PC-3 (cell line): ENCODE results near the gene LMO7. TPM values are rescaled to one million over a fixed set of nuclear protein-coding genes. Genes with fewer than 3 reads are reported as not detected.

Experiments used
- ATAC-seq: fragments of 200-7000 bp; cut with Tn5 transposase; 2 replicates; pipeline ENCODE4 v1.9.1; 2020; ENCODE audit warnings: mild to moderate bottlenecking, moderate library complexity
- BruUV-seq: library from RNA; stranded (reverse); fragments of 400-500 nt; replicated peaks from 2 replicates; lab custom pipeline; 2021; lab: Mats Ljungman, UMichigan
- CTCF ChIA-PET: fragments of 300-600 bp; sonication (Branson Sonifier 250); formaldehyde crosslinking; loops from one replicate; lab custom pipeline; 2022; ENCODE audit warnings: antibody characterized with exemption; lab: Charles Lee
- POLR2A ChIA-PET: fragments of 300-600 bp; sonication (Branson Sonifier 250); formaldehyde crosslinking; loops from one replicate; lab custom pipeline; 2022; ENCODE audit warnings: antibody characterized with exemption; ENCODE audit not compliant: unreplicated experiment; lab: Charles Lee
- DNase-seq: peaks from one replicate; pipeline ENCODE4 v3.0.0-alpha.2; 2015
- H2AFZ ChIP-seq: fragments of 300-600 bp; sonication (generic); 2 replicates; pipeline ENCODE4 v1.6.0; 2016; ENCODE audit warnings: antibody characterized with exemption, low read length
- H3F3A ChIP-seq: fragments of 300-600 bp; sonication (generic); one replicate; pipeline ENCODE4 v1.6.0; 2017; ENCODE audit warnings: antibody characterized with exemption, low read length, control low read depth, mild to moderate bottlenecking; ENCODE audit not compliant: unreplicated experiment
- H3K27ac ChIP-seq: fragments of 300-600 bp; sonication (generic); 2 replicates; pipeline ENCODE4 v1.5.1; 2016; ENCODE audit warnings: mild to moderate bottlenecking, low read length
- H3K27me3 ChIP-seq: fragments of 300-600 bp; sonication (generic); 2 replicates; pipeline ENCODE4 v1.6.1; 2016; ENCODE audit warnings: low read length, mixed read lengths
- H3K36me3 ChIP-seq: fragments of 300-600 bp; sonication (generic); 2 replicates; pipeline ENCODE4 v1.6.1; 2016; ENCODE audit warnings: low read depth, mixed run types, low read length, mixed read lengths
- H3K4me1 ChIP-seq: fragments of 300-600 bp; sonication (generic); 2 replicates; pipeline ENCODE4 v1.5.1; 2016; ENCODE audit warnings: low read length; ENCODE audit not compliant: insufficient read depth
- H3K4me2 ChIP-seq: fragments of 300-600 bp; sonication (generic); 2 replicates; pipeline ENCODE4 v1.6.0; 2016; ENCODE audit warnings: low read length
- H3K4me3 ChIP-seq: fragments of 300-600 bp; sonication (generic); 2 replicates; pipeline ENCODE4 v1.5.1; 2016; ENCODE audit warnings: mild to moderate bottlenecking, low read length, mixed read lengths
- H3K79me2 ChIP-seq: fragments of 300-600 bp; sonication (generic); 2 replicates; pipeline ENCODE4 v1.6.1; 2017; ENCODE audit warnings: low read length, mixed read lengths
- H3K9ac ChIP-seq: fragments of 300-600 bp; sonication (generic); 2 replicates; pipeline ENCODE4 v1.6.0; 2016; ENCODE audit warnings: mild to moderate bottlenecking, low read length
- H3K9me2 ChIP-seq: fragments of 300-600 bp; sonication (generic); replicated peaks from 2 replicates; pipeline ENCODE4 v1.6.1; 2016; ENCODE audit warnings: mixed run types, low read length, mixed read lengths
- H3K9me3 ChIP-seq: fragments of 300-600 bp; sonication (generic); 2 replicates; pipeline ENCODE4 v1.6.1; 2016; ENCODE audit warnings: low read length, mixed read lengths
- H4K20me1 ChIP-seq: fragments of 300-600 bp; sonication (generic); 2 replicates; pipeline ENCODE4 v1.6.1; 2016; ENCODE audit warnings: low read length, mixed read lengths
- CTCF ChIP-seq: fragments of 300-600 bp; sonication (generic); conservative IDR thresholded peaks from 2 replicates; pipeline ENCODE4 v1.5.1; 2017; ENCODE audit warnings: antibody characterized with exemption, low read depth, mild to moderate bottlenecking, low read length
- EZH2 ChIP-seq: fragments of 300-600 bp; sonication (generic); IDR thresholded peaks from one replicate; pipeline ENCODE4 v1.6.1; 2017; ENCODE audit warnings: antibody characterized with exemption, mild to moderate bottlenecking, low read length; ENCODE audit not compliant: unreplicated experiment
- EZH2phosphoT487 ChIP-seq: fragments of 300-600 bp; sonication (generic); IDR thresholded peaks from 2 replicates; pipeline ENCODE4 v1.6.1; 2018; ENCODE audit warnings: mild to moderate bottlenecking, antibody characterized with exemption, low read length, borderline replicate concordance
- intact Hi-C: fragments of 100-400 bp; cut with micrococcal nuclease; formaldehyde crosslinking; loops from 2 replicates; pipeline ENCODE4 v1.9.0; 2023
- total RNA-seq: library from RNA; depleted of rRNA; stranded (reverse); fragments of >200 nt; gene quantifications from 2 replicates; pipeline ENCODE4 v1.2.3, GENCODE V29; 2014

Gene LMO7
- total RNA-seq, 1 experiment from 2014 or later = 83.6 TPM

DNA sequence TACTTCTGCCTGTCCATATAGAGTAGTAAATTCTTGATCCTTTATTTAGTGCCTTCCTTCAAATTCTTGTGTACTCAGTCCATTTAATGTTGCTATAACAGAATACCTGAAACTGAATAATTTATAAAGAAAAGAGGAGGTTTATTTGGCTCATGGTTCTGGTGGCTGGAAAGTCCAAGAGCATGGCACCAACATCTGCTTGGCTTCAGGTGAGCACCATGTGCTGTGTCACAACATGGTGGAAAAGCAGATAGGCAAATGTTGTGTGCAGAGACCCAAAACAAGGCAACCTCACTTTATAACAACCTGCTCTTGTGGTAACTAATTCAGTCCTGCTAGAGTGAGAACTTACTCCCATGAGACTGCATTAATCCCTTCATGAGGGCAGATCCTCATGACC lies 195.3 kb downstream of the LMO7 start:
- no peaks in the 10 kb centered on the region for H3K9me2 ChIP-seq
- H3K36me3 ChIP-seq = peaks cover 14% of the 10 kb centered on the region; the same call in 1 of the 2 replicates
- no peak for DNase-seq
- no peaks in the 10 kb centered on the region for H3K4me1 ChIP-seq
- no peak overlapping the region for H3K4me3 ChIP-seq
- POLR2A ChIA-PET = no interaction called here
- intact Hi-C loops = no loop called here
- no peaks in the 10 kb centered on the region for H3F3A ChIP-seq
- H4K20me1 ChIP-seq = no peaks in the 10 kb centered on the region
- H3K4me2 ChIP-seq = no peak overlapping the region
- H3K27ac ChIP-seq = no peak overlapping the region
- H3K27me3 ChIP-seq = no peaks in the 10 kb centered on the region
- TF ChIP-seq EZH2 (no peak), EZH2phosphoT487 (no peak), CTCF (no peak)
- H3K9ac ChIP-seq = no peak overlapping the region
- no TSS peak for BruUV-seq
- ATAC-seq = no peak
- no peak overlapping the region for H2AFZ ChIP-seq
- CTCF ChIA-PET = no interaction called here
- no peaks in the 10 kb centered on the region for H3K79me2 ChIP-seq
- no peaks in the 10 kb centered on the region for H3K9me3 ChIP-seq

GRCh38 chr13:75832812-75833211 lies 196.7 kb downstream of the LMO7 start:
- CTCF ChIA-PET = no interaction called here
- Histone ChIP-seq H3K9me3 (no peaks in the 10 kb centered on the region), H2AFZ (no peak overlapping the region), H3K36me3 (peaks cover 14% of the 10 kb centered on the region; the same call in 1 of the 2 replicates), H3K27me3 (no peaks in the 10 kb centered on the region), H3K4me1 (no peaks in the 10 kb centered on the region), H3K79me2 (no peaks in the 10 kb centered on the region), H3K9me2 (no peaks in the 10 kb centered on the region), H3K9ac (no peak overlapping the region), H3K27ac (no peak overlapping the region), H3K4me2 (no peak overlapping the region), H3F3A (no peaks in the 10 kb centered on the region), H3K4me3 (no peak overlapping the region), H4K20me1 (no peaks in the 10 kb centered on the region)
- DNase-seq (no peak), ATAC-seq (no peak)
- no peak for TF ChIP-seq CTCF
- no peak for TF ChIP-seq EZH2phosphoT487
- no peak for TF ChIP-seq EZH2
- intact Hi-C loops = no loop called here
- POLR2A ChIA-PET = no interaction called here
- BruUV-seq = no TSS peak

- H2AFZ ChIP-seq = no peak overlapping the region
- H3K4me1 ChIP-seq = no peaks in the 10 kb centered on the region
- DNase-seq (peak; percentile 55), ATAC-seq (no peak)
- H3K27ac ChIP-seq = no peak overlapping the region
- ChIA-PET CTCF (interaction anchor here (0.6 kb wide), 1 partner anchor 152 kb away, joined by 3 read pairs; no protein-coding TSS in a partner anchor), POLR2A (no interaction called here)
- no peaks in the 10 kb centered on the region for H3F3A ChIP-seq
- intact Hi-C loops = no loop called here
- H3K4me3 ChIP-seq = no peak overlapping the region
- H3K4me2 ChIP-seq = no peak overlapping the region
- no peak overlapping the region for H3K9ac ChIP-seq
- H3K9me3 ChIP-seq = no peaks in the 10 kb centered on the region
- no peaks in the 10 kb centered on the region for H3K79me2 ChIP-seq
- H4K20me1 ChIP-seq = no peaks in the 10 kb centered on the region
- H3K27me3 ChIP-seq = no peaks in the 10 kb centered on the region
- no TSS peak for BruUV-seq
- TF ChIP-seq EZH2phosphoT487 = no peak
- peaks cover 3% of the 10 kb centered on the region for H3K36me3 ChIP-seq
- no peaks in the 10 kb centered on the region for H3K9me2 ChIP-seq
Measured at GRCh38 chr13:75836441-75836840, 200.3 kb downstream of the LMO7 start.
